Left lobe of liver (tissue), 2 donors: ENCODE data around the gene ZNF714. TPM values are rescaled to one million over a fixed set of nuclear protein-coding genes. Genes with fewer than 3 reads are reported as not detected.

ENCODE experiments used
- ATAC-seq: fragments of 200-7000 bp; cut with Tn5 transposase; one replicate; pipeline ENCODE4 v1.9.1; 2020; ENCODE audit warnings: mild to moderate bottlenecking, moderate library complexity
- DNase-seq: peaks from one replicate; pipeline ENCODE4 v3.0.0-alpha.2; 2020; ENCODE audit warnings: low spot score
- total RNA-seq: library from RNA; stranded (reverse); gene quantifications from one replicate; pipeline ENCODE4 v1.2.1, GENCODE V29; 2021
- donor health status: DM: no; HTN: no; CAD: no; lungs with moderate emphysema.
- donor health status: DM: no; HTN: yes; CAD: no.

The ZNF714 gene
- 0.58 TPM for total RNA-seq

DNA sequence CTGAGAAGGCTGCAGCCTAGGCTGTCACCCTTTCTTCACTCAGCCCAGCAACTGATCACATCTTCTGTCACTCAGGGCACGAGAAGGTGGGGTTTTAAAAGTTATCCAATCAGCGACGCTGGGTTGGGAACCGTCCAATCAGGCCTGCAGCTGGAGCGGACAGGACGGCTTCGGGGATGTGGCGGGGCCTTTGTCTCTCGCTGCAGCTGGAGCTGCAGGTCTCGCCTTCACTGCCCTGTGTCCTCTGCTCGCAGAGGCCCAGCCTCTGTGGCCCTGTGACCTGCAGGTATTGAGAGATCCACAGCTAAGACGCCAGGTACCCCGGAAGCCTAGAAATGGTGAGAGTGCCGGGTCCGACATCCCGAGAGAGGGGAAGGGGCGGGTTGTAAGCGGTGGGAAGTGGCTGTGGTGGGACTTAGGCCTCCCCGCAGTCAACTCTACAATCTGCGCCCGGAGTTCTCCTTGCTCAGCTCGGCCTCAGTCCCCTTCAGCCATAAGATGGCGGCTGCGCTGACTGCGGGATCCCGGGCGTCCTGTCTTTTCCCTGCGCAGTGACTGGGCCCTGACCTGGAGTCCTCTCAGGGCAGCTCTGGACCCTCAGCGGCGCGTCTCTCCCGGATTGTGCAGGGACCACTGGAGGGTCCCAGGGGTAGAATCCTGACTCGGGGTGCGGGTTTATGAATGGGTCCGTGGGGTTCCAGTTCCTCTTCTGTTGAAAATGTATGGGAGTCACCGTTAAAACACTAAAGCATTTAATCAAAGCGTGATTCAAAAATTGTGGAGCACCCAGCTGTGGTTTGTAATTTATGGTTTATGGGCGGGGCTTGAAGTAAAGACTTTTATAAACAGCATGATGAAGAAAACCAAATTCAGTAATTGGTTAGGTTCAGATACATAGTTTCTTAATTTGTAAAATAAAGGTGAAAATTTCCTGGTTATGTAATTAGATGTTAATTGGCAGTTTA is at the start of gene ZNF714:
Gene ZNF714, plus strand, starts transcription at position 193 of the 965 bp plus-strand sequence. CDS start 16,066 bp downstream, outside the sequence.
- DNase-seq (peak; percentile 74), ATAC-seq (peak; percentile 94)

DNA sequence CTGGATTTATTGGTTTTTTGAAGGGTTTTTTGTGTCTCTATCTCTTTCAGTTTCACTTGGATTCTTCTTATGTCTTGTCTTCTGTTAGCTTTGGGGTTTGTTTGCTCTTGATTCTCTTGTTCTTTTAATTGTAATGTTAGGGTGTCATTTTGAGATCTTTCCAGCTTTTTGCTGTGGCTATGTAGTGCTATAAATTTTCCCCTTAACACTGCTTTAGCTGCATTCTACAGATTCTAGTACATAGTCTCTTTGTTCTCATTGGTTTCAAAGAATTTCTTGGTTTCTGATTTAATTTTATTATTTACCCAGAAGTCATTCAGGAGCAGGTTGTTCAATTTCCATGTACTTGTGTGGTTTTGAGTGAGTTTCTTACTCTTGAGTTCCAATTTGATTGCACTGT is 37.0 kb upstream of the ZNF714 start:
- ATAC-seq (no peak), DNase-seq (no peak)

DNA sequence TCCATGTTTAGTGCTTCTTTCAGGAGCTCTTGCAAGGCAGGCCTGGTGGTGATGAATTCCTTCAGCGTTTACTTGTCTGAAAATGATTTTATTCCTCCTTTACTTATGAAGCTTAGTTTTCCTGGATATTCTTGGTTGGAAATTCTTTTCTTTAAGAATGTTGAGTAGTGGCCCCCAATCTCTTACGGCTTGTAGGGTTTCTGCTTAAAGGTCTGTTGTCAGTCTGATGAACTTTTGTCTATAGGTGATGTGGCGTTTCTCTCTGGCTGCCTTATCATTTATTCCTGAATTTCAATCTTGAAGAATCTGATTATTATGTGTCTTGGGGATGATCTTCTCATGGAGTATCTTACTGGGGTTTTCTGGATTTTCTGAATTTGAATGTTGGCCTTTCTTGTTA is 35.5 kb upstream of the ZNF714 start:
- no peak for DNase-seq
- no peak for ATAC-seq

DNA sequence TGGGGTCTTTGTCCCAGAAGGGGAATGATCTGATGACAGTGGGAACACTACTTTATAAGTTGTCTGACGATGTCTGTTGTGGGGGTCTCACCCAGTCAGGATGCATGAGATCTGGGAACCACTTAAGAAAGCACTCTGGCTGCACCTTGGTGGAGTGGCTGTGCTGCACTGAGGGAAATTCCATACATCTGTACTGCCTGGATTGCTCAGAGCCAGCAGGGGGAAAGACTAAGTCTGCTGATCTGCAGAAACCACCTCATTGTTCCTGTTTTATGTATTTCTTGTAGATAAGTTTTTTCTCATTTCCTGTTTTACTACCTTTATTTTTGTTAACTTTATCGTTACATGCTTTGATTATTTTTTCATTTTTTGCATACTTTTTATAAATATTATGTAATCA is 34.3 kb upstream of the ZNF714 start:
- DNase-seq (no peak), ATAC-seq (no peak)

DNA sequence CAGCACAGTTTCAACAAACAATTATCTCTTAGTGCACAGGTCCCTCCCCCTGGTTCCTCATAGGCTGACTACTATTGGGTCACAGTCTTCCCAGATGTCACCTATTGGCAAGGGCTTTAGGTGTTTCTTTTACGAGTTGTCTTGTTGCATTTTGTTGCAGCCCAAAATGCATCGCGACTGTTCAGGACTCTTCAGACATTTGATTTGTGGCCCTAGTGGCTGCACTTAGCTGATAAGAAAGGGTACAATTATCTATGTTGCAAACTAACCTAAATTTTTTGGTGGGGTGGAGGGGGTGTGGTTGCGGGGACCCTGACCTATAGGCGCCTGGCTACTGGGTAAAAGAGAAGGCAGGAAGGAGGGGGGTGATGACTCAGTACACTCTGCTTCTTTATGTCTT is 29.1 kb upstream of the ZNF714 start:
- ATAC-seq (no peak), DNase-seq (no peak)

DNA sequence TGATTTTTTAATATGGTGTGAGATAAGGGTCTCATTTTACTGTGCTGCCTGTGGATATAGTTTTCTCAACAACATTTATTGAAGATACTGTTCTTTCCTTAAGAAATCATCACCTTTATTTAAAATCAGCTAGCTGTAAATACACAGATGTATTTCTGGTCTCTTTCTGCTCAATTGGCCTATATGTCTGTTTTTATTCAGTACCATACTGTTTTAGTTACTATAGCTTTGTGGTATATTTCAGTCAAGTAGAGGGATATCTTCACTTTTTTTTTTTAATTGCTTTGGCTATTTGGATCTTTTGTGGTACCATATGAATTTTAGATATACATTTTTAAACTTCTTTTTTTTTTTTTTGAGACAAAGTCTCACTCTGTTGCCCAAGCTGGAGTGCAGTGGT is 16.7 kb upstream of the ZNF714 start:
- ATAC-seq = no peak

DNA sequence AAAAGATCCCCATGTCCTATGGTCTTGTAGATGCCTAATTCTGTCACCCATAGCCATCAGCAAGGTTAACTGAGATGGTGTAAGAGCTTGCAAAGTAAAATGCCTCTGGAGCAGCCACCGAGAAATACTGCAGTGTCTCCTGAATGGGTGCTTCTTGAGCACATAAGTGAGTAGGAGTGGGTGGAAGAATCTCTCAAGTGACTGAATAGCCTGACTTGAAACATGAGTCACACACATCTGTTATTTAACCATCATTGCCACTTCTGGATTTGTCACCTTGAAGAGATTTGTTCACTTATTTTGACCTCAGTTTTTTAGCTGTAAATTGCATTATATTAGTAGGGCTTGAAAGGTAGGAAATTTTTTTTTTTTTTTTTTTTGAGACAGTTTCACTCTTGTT is 2.3 kb downstream of the ZNF714 start:
- DNase-seq (no peak), ATAC-seq (no peak)

More for the DNA sequence above, 16.7 kb upstream of the ZNF714 start:
- DNase-seq = no peak

DNA sequence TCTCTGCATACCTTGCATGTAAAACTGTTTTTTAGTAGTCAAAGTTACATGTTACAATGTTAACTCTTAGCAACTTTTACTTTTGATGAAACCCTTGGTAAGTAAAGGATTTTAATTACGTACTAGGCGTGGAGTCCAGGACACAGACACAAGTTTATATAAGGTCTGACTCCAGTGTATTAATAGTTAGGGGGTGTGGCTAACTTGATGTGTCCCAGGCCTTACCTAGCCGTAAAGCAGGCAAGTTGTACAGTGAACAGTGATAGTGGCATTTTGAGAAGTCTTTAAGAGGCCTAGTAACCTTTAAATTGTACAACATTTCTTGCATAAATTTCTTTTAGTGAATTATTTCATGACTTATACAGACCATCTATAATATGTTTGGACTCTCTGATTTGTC is 5.9 kb downstream of the ZNF714 start:
- ATAC-seq (no peak), DNase-seq (no peak)

DNA sequence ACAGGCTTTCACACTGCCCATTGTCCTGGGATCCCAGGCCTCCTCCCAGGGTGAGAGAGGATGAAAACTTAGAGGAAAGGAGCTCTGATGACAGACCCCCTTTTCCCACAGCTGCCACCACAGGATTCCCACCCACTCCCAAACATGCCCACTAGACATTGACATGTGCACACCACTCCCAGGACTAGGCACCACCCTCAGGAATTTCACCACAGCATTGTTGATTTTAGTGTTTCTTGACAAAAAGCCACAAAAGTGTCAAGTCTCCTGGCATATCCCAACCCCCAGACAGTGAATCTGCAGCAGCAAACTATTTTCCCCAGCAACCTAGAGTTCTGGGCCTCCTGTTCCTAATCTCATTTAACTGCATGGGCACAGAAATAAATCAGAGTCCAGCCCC is 10.1 kb downstream of the ZNF714 start:
- ATAC-seq (no peak), DNase-seq (no peak)

DNA sequence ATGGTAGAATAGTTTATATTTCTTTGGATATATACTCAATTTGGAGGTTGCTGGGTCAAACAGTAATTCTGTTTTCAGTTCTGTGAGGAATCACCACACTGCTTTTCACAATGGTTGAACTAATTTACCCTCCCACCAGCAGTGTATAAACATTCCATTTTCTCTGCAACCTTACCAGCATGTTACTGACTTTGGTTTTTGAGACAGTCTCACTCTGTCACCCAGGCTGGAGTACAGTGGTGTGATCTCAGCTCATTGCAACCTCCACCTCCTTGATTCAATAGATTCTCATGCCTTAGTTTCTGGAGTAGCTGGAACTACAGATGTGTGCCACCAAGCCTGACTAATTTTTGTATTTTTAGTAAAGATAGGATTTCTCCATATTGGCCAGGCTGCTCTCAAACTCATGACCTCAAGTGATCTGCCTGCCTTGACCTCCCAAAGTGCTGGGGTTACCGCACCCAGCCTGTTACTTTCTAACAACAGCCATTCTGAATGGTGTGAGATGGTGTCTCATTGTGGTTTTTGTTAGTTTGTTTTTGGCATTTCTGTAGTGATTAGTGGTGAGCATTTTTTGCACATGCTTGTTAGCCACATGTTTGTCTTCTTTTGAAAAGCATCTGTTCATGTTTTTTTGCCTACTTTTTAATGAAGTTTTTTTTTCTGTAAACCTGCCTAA is 12.5 kb downstream of the ZNF714 start:
- ATAC-seq = no peak
- no peak for DNase-seq

DNA sequence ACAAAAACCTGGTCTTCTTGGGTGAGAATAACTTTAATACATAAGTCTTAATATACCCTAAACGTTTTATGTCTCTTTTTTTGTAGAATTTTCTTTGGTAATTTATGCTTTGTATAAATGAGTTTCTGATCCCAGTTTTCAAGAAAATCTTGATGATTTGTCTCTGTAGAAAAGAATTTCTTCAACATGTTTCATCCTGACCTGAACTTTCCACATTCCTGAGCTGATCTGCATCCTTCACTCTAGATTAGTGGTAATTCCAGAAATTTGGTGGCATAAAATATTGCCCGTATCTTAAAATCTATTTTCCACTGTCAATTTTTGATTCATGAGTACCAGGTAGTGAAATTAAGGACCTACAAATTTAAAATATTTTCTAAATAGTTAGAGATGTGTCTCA is 16.3 kb downstream of the ZNF714 start:
- DNase-seq (no peak), ATAC-seq (no peak)

DNA sequence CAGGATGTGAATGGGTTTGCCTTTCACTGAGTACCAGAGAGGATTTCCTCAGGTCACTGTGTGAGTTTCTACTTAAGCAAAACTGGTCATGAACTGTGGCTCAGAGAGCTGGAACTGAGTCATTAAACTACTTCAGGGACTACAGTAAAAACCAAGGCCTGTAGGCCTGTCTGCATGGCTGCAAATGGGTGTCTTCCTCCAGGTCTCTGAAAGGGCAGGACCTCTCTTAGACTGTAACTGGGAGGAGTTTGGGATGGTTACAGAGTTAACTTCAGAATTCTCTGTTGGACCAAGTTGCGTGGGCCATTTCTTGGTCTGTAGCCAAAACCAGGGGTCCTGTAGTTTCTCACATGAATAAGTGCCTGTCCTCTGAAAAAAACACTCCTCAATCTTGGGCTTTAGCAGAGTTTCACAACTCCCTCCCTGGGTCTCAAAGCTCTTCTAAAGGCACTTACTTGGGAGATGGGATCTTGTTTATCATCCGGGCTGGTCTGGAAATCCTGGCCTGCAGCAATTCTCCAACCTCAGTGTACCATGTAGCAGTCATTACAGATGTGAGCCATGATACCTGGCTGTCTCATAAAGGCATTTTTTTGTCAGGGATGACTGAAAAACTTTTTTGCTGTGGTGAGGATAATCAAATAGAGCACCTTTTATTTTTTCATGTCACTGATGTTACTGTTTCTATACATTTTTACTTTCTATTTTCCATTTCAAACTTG is 19.7 kb downstream of the ZNF714 start:
- ATAC-seq = no peak
- DNase-seq = no peak

DNA sequence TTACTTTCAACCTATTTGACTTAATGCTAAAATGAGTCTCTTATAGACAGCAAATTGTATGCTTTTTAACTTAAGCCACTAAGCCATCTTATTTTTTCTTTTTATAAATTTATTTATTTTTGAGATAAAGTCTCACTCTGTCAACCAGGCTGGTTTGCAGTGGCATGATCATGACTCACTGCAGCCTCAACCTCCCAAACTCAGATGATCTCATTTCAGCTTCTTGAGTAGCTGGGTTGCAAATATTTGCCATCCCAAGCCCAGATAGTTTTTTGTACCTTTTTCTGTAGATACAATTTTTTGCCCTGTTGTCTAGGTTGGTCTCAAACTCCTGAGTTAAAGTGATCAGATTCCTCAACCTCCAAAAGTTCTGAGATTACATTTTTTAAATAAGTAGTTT is 27.1 kb downstream of the ZNF714 start:
- DNase-seq (no peak), ATAC-seq (no peak)

DNA sequence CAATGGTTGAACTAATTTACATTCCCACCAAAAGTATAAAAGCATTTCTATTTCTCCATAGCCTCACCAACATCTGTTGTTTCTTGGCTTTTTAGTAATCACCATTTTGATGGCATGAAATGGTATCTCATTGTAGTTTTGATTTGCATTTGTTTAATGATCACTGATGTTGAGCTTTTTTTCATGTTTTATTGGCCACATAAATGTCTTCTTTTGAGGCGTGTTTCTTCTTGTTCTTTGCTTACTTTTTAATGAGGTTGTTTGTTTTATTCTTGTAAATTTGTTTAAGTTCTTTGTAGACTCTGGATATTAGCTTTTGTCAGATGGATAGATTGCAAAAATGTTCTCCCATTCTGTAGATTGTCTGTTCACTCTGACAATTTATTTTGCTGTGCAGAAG is 28.2 kb downstream of the ZNF714 start:
- no peak for ATAC-seq
- no peak for DNase-seq

DNA sequence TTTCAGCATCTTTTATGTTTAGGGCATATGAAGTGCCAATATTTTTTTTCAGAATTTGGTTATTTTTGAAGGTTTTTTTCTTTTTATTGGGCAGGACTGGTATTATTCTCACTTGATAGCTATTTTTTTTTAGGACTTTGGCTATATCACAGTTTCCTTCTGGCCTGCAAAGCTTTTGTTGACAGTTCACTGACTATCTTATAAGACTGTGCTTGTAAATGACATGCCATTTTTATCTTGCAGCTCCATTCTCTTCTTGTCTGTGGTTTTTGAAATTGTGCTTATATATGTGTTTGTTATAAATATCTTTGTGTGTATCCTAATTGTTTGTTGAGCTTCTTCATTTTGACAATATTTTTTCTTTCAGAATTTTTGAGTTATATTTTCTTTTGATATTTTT is 33.4 kb downstream of the ZNF714 start:
- ATAC-seq = no peak
- DNase-seq = no peak

DNA sequence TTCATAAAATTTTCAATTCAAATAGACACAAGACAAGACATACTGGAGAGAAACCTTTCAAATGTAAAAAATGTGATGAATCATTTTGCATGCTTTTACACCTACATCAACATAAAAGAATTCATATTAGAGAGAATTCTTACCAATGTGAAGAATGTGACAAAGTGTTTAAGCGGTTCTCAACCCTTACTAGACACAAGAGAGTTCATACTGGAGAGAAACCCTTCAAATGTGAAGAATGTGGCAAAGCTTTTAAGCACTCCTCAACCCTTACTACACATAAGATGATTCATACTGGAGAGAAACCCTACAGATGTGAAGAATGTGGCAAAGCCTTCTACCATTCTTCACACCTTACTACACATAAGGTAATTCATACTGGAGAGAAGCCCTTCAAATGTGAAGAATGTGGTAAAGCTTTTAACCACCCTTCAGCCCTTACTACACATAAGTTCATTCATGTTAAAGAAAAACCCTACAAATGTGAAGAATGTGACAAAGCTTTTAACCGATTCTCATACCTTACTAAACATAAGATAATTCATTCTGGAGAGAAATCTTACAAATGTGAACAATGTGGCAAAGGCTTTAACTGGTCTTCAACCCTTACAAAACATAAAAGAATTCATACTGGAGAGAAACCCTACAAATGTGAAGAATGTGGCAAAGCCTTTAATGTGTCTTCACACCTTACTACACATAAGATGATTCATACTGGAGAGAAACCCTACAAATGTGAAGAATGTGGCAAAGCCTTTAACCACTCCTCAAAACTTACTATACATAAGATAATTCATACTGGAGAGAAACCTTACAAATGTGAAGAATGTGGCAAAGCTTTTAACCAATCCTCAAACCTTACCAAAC is 35.3 kb downstream of the ZNF714 start:
- DNase-seq = no peak
- ATAC-seq = no peak

DNA sequence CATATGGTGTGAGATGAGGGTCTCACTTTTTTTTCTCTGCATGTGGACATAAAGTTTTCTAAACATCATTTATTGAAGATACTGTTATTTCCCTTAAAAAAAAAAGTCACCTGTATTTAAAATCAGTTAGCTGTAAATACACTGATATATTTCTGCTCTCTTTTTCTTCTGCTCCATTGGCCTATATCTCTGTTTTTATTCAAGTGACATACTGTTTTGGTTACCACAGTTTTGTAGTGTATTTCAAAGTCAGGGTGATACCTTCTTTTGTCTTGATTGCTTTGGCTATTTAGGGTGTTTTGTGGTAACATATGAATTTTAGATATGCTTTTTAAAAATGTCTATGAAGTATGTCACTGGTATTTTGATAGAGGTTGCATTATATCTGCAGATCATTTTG is 44.1 kb downstream of the ZNF714 start:
- no peak for ATAC-seq
- no peak for DNase-seq

DNA sequence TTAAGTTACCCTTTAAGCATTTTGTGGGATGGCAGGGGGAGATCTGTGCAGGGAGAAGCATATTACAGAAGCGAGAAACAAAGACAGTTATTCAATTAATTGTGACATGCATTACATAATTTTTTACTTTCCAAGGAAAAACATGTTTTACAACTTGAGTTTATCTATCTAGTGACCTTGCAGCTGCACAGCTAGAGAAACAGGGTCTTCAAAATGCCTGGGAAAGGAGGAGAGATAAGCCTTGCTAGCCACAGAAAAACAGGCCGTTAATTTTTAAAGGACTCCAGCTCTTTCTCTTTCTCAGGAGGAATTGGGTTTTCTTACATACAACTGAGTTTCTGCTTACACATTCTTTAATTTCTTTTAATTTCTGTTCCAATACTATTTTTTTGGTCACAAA is 45.0 kb downstream of the ZNF714 start:
- no peak for DNase-seq
- no peak for ATAC-seq

DNA sequence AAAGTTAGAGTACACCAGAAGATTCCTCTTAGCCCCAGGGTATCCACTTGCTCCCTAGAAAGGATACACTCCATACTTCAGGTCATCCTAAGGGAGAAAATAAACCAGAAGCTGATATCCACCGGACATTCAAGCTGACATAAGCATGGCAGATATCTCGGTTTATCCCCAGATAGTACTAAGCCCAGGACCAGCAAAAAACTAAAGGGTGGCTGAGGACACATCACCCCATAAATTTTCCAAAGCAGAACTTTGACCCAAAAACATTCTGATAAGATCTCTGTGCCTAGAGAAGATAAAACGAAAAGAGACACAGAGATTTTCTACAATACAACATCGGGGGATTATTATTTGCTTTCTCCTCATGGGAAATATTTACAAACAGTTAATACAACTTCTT is 45.9 kb downstream of the ZNF714 start:
- ATAC-seq (no peak), DNase-seq (no peak)

DNA sequence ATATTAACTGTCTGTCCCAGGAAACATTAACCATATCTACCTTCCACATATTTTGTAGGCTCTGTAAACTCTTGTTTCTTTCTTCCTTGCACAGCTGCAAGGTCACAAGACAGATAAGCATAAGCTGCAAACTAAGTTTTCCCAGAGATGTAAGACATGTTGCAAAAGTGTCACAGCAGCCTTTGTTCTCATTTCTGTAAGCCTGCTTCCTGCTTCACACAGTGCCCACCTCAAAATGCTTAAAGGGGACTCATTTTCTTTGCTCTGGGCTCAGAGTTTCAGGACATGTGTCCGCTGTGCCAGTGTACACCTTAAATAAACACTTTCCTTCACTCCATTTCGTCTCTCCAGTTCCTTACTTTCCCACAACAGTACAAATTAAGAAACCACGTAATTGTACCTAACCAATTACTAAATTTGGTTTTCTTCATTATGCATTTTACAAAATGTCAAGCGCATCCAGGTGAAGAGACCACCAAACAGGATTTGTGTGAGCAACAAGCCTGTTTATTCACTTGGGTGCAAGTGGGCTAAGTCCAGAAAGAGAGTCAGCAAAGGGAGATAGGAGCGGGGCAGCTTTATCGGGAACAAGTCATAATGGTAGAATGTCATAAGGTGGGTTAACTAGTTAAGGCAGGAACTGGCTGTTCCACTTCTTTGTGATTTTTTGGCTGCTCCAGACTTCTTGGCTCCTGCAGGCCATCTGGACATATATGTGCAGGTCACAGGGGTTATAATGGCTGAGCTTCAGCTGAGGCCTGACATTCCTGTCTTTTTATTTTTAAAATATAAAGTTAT is 47.1 kb downstream of the ZNF714 start:
- no peak for DNase-seq
- no peak for ATAC-seq
